Adrenal gland (tissue), 5 donors: Measurements from ENCODE around the gene SRSF10.

Experiments
- CTCF ChIP-seq, 6 experiments: fragments of 450-650 bp in 4 of 6; fragments of 200-600 bp in 2 of 6; sonication (generic) in 1 of 6; IDR thresholded peaks; 1 replicate in 5 of 6; 2 replicates in 1 of 6; pipeline versions ENCODE4 v1.5.1 to v1.8.0; 2016 to 2021; ENCODE audit warnings: antibody characterized with exemption in 6 of 6, mild to moderate bottlenecking in 2 of 6, moderate library complexity in 1 of 6
- POLR2A ChIP-seq, 2 donors: fragments of 450-650 bp; IDR thresholded peaks; one replicate each; pipeline ENCODE4 v1.6.1; 2017; ENCODE audit warnings: antibody characterized with exemption in 2 of 2, mild to moderate bottlenecking in 2 of 2, moderate library complexity in 1 of 2
- donor health status: DM: no; HTN: no; CAD: no.

- TF ChIP-seq CTCF (IDR thresholded peaks at IDR 0.05), result no peak
- no peak for TF ChIP-seq POLR2A (IDR thresholded peaks at IDR 0.05)
These were observed 64.7 kb downstream of the SRSF10 start for GRCh38 chr1:23915466-23915865.
